OCI-LY7 (cell line): Measurements from ENCODE around the gene ADM2. TPM values are rescaled to one million over a fixed set of nuclear protein-coding genes. Genes with fewer than 3 reads are reported as not detected.
"Not testable (repeated sequence)": the region's sequence is repeated elsewhere in the genome, so short reads cannot be mapped to it uniquely, and the experiment has no call there.

Experiments used
- BruUV-seq: library from RNA; stranded (reverse); fragments of 400-500 nt; replicated peaks from 2 replicates; lab custom pipeline; 2021; lab: Mats Ljungman, UMichigan
- CTCF ChIA-PET: fragments of 300-600 bp; sonication (Branson Sonifier 250); formaldehyde crosslinking; loops from one replicate; lab custom pipeline; 2022; ENCODE audit warnings: antibody characterized with exemption; ENCODE audit not compliant: unreplicated experiment; lab: Charles Lee
- POLR2A ChIA-PET: fragments of 300-600 bp; sonication (Branson Sonifier 250); formaldehyde crosslinking; loops from one replicate; lab custom pipeline; 2022; ENCODE audit warnings: antibody characterized with exemption; lab: Charles Lee
- DNase-seq: peaks from one replicate; pipeline ENCODE4 v3.0.0-alpha.2; 2015; ENCODE audit warnings: low spot score
- H2AFZ ChIP-seq: fragments of 200-600 bp; sonication (generic), shearing (Covaris generic); 2 replicates; pipeline ENCODE4 v1.6.1; 2014; ENCODE audit warnings: mild to moderate bottlenecking, antibody characterized with exemption, low read length, moderate library complexity
- H3K27ac ChIP-seq: fragments of 200-600 bp; sonication (generic); 2 replicates; pipeline ENCODE4 v1.5.1; 2014; ENCODE audit warnings: mixed run types, low read depth, mild to moderate bottlenecking, moderate library complexity, low read length, inconsistent platforms; ENCODE audit not compliant: poor library complexity, severe bottlenecking
- H3K36me3 ChIP-seq: fragments of 200-600 bp; sonication (generic); 2 replicates; pipeline ENCODE4 v1.6.1; 2014; ENCODE audit warnings: mild to moderate bottlenecking, antibody characterized with exemption, low read length, moderate library complexity, mixed read lengths; ENCODE audit not compliant: insufficient read depth
- H3K4me1 ChIP-seq: fragments of 200-600 bp; sonication (generic); 2 replicates; pipeline ENCODE4 v1.5.1; 2014; ENCODE audit warnings: mild to moderate bottlenecking, low read length; ENCODE audit not compliant: insufficient read depth, poor library complexity, severe bottlenecking
- H3K4me2 ChIP-seq: fragments of 200-600 bp; sonication (generic); 2 replicates; pipeline ENCODE4 v1.6.1; 2014; ENCODE audit warnings: mild to moderate bottlenecking, low read length
- H3K4me3 ChIP-seq: fragments of 200-600 bp; sonication (generic); 2 replicates; pipeline ENCODE4 v1.5.1; 2014; ENCODE audit warnings: mild to moderate bottlenecking, low read depth, low read length; ENCODE audit not compliant: poor library complexity, severe bottlenecking
- H3K79me2 ChIP-seq: fragments of 200-600 bp; sonication (generic); 2 replicates; pipeline ENCODE4 v1.6.1; 2016; ENCODE audit warnings: low read depth, mild to moderate bottlenecking, low read length, moderate library complexity, mixed read lengths; ENCODE audit not compliant: insufficient read depth
- H3K9me2 ChIP-seq: fragments of 200-600 bp; sonication (generic); 2 replicates; pipeline ENCODE4 v1.6.1; 2016; ENCODE audit warnings: mild to moderate bottlenecking, low read length, mixed read lengths; ENCODE audit not compliant: insufficient read depth
- H3K9me3 ChIP-seq: fragments of 200-600 bp; sonication (generic); 2 replicates; pipeline ENCODE4 v1.6.1; 2014; ENCODE audit warnings: mild to moderate bottlenecking, mixed run types, low read length, mixed read lengths
- H4K20me1 ChIP-seq: fragments of 200-600 bp; sonication (generic); 2 replicates; pipeline ENCODE4 v1.6.1; 2014; ENCODE audit warnings: mild to moderate bottlenecking, antibody characterized with exemption, low read length, moderate library complexity, mixed read lengths; ENCODE audit not compliant: insufficient read depth
- EZH2phosphoT487 ChIP-seq: fragments of 200-600 bp; sonication (generic); IDR thresholded peaks from 2 replicates; pipeline ENCODE4 v1.6.1; 2018; ENCODE audit warnings: low read depth, borderline replicate concordance, mild to moderate bottlenecking, mixed run types, antibody characterized with exemption, low read length, moderate library complexity, mixed read lengths
- intact Hi-C: fragments of 100-400 bp; cut with micrococcal nuclease; formaldehyde crosslinking; loops from one replicate; pipeline ENCODE4 v1.10.0; 2022; ENCODE audit not compliant: unreplicated experiment
- total RNA-seq, 2 experiments: library from RNA; depleted of rRNA in 1 of 2; stranded (reverse); fragments of >200 nt in 1 of 2; shearing (Covaris generic) in 1 of 2; gene quantifications; 2 replicates each; pipeline ENCODE4 v1.2.3, GENCODE V29; 2014 to 2022
- TF ChIP-seq, protein P1 (sequence below): fragments of 200-600 bp; sonication (generic); conservative IDR thresholded peaks from 2 replicates; pipeline ENCODE4 v1.5.1; 2014; ENCODE audit warnings: mild to moderate bottlenecking, antibody characterized with exemption, low read length, moderate library complexity, mixed read lengths

The ADM2 gene
- total RNA-seq, 2 experiments from 2014 or later = 4.3 to 7.9 TPM

DNA sequence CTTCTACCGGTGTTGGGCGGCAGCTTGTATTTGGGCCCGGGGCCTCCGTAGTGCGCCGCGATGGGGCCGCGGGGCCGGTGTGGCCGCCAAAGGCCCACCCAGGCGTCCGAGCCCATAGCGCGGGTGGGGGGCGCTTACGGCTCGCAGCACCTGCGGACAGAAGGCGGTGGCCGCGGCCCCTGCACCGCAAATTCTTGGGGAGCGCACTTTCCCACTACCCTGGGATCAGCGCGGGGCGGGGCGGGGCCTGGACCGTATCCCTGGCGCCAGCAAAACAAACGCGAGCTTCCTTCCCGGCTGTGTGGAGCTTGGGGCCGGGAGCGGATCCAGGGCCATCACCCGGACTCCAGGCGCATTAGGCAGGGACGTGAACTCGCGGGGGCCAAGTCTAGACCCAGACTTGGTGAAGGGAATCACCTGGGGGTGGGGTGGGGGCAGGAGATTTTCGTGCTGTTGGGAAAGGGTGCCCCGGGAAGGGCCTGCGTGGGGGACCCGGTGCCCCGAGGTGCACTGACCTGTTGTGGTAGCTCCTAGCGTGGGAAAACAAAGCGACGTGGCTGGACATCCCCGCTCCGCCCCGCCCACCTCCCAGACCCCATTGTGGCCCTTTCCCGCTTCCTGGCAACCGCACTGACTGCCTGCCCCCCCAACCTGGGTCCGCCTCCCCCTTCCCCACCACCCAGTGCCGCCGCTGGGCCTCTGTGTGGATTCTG, 50.8 kb downstream of the ADM2 start:
- H3K79me2 ChIP-seq = no peaks in the 10 kb centered on the region
- H4K20me1 ChIP-seq = no peaks in the 10 kb centered on the region
- POLR2A ChIA-PET = interaction anchor here (0.5 to 1.2 kb wide), 3 partner anchors 8 to 28 kb away, joined by 3 read pairs; partner anchors contain the start of gene KLHDC7B
- H3K9me2 ChIP-seq = no peaks in the 10 kb centered on the region
- peak; percentile 26 for DNase-seq
- peak overlapping the region; percentile 71 for H3K4me3 ChIP-seq
- intact Hi-C loops = loop anchor here (2.0 kb wide), 1 partner anchor 51 kb away; the partner anchor contains the start of gene CHKB
- peaks cover 73% of the 10 kb centered on the region for H3K4me1 ChIP-seq
- peak overlapping the region; percentile 5; the same call in 1 of the 2 replicates for H2AFZ ChIP-seq
- H3K9me3 ChIP-seq = no peaks in the 10 kb centered on the region
- H3K4me2 ChIP-seq = peak overlapping the region; percentile 92
- TF ChIP-seq EZH2phosphoT487 = no peak
- TF ChIP-seq, protein P1, sequence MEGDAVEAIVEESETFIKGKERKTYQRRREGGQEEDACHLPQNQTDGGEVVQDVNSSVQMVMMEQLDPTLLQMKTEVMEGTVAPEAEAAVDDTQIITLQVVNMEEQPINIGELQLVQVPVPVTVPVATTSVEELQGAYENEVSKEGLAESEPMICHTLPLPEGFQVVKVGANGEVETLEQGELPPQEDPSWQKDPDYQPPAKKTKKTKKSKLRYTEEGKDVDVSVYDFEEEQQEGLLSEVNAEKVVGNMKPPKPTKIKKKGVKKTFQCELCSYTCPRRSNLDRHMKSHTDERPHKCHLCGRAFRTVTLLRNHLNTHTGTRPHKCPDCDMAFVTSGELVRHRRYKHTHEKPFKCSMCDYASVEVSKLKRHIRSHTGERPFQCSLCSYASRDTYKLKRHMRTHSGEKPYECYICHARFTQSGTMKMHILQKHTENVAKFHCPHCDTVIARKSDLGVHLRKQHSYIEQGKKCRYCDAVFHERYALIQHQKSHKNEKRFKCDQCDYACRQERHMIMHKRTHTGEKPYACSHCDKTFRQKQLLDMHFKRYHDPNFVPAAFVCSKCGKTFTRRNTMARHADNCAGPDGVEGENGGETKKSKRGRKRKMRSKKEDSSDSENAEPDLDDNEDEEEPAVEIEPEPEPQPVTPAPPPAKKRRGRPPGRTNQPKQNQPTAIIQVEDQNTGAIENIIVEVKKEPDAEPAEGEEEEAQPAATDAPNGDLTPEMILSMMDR = no peak
- no TSS peak for BruUV-seq
- no peaks in the 10 kb centered on the region for H3K36me3 ChIP-seq
- CTCF ChIA-PET = no interaction called here
- H3K27ac ChIP-seq = peak overlapping the region; percentile 53

DNA sequence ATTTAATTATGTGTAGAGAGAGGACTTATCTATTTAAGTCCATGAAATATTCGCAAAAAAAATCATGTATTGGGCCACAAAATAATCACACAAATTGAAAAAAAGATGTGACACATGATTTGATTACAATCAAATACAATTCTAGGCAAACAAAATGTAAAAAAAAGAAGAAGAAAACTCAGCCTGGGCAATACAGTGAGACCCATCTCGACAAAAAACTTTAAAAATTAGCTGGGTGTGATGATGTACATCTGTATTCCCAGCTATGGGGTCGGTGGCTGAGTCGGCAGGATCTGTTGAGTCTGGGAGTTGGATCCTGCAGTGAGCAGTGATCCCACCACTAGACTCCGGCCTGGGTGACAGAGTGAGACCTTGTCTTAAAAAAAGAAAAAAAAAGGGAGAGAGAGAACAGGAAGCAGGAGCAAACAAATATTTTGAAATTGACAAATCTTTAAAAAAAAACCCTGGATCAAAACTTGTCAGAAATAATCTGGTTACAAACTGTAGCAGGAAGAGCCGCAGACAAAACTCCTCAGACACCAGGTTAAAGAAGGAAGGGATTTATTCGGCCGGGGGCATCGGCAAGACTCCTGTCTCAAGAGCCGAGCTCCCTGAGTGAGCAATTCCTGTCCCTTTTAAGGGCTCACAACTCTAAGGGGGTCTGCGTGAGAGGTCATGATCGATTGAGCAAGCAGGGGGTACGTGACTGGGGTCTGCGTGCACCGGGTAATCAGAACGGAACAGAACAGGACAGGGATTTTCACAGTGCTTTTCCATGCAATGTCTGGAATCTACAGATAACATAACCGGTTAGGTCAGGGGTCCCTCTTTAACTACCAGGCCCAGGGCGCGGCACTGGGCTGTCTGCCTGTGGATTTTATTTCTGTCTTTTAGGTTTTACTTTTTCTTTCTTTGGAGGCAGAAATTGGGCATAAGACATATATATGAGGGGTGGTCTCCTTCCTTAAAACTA, 51.8 kb downstream of the ADM2 start:
- Histone ChIP-seq H3K4me1 (peaks cover 73% of the 10 kb centered on the region), H3K79me2 (no peaks in the 10 kb centered on the region)
- intact Hi-C loops = no loop called here

DNA sequence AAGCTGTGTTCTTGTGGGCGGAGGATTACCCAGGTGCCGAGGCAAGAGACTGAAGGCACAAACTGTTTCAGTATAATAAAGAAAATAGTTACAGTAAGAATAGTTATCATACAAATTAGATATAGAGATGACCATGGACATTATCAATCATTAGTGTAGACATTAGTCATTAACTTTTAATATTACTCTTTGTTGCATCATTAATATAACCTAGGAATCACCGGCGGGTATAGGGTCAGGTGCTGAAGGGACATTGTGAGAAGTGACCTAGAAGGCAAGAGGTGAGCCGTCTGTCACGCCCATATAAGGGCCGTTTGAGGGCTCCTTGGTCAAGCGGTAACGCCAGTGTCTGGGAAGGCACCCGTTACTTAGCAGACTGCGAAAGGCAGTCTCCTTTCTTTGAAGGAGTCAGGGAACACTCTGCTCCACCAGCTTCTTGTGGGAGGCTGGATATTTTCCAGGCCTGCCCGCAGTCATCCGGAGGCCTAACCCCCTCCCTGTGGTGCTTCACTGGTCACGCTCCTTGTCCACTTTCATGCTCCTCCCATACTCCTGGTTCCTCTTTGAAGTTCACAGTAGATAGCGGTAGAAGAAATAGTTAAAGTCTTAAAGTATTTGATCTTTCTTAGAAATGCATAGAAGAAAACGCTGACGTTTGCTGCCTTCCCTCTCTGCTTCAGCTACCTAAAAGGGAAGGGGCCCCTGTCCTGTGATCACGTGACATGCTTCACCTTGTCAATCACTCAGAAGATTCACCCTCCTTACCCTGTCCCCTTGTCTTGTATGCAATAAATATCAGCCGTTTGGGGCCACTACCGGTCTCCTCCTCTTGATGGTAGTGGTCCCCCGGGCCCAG, 52.7 kb downstream of the ADM2 start:
- intact Hi-C loops, BruUV-seq, H3K79me2 ChIP-seq, H3K9me3 ChIP-seq, CTCF ChIA-PET, H4K20me1 ChIP-seq, H3K9me2 ChIP-seq, H3K36me3 ChIP-seq: not testable (repeated sequence)
- peak; percentile 83 for DNase-seq
- H3K4me3 ChIP-seq = peak overlapping the region; percentile 46
- H3K27ac ChIP-seq = peak overlapping the region; percentile 85
- peaks cover 82% of the 10 kb centered on the region for H3K4me1 ChIP-seq
- H2AFZ ChIP-seq = peak overlapping the region; percentile 40; the same call in 1 of the 2 replicates
- POLR2A ChIA-PET = interaction anchor here (0.6 to 1.3 kb wide), 3 partner anchors 8 to 14 kb away, joined by 3 to 5 read pairs (median 4); partner anchors contain the start of genes KLHDC7B and SCO2
- H3K4me2 ChIP-seq = peak overlapping the region; percentile 70

More for the DNA sequence above, 51.8 kb downstream of the ADM2 start:
- Histone ChIP-seq H4K20me1 (no peaks in the 10 kb centered on the region), H3K4me3 (peak overlapping the region; percentile 71), H3K27ac (peak overlapping the region; percentile 85), H3K36me3 (no peaks in the 10 kb centered on the region), H2AFZ (no peak overlapping the region), H3K9me3 (no peaks in the 10 kb centered on the region), H3K4me2 (peak overlapping the region; percentile 92), H3K9me2 (no peaks in the 10 kb centered on the region)
- no peak for DNase-seq
- ChIA-PET CTCF (no interaction called here), POLR2A (interaction anchor here (0.5 to 1.2 kb wide), 5 partner anchors 7 to 37 kb away, joined by 3 read pairs; no protein-coding TSS in a partner anchor)
- TF ChIP-seq, protein P1 = no peak
- BruUV-seq = no TSS peak
